Activated CD8-positive, alpha-beta memory T cell treated with anti-CD3 and anti-CD28 coated beads, Interleukin-2, amount 50 U/mL, for 4 hours (primary cell): ENCODE data around the gene ATP10B.
"Not testable (repeated sequence)": the region's sequence is repeated elsewhere in the genome, so short reads cannot be mapped to it uniquely, and the experiment has no call there.

ENCODE experiments used
- DNase-seq: peaks from one replicate; pipeline ENCODE4 v3.0.0-alpha.2; 2020

Gene ATP10B

GRCh38 chr5:160852049-160852448, at the start of gene ATP10B:
Gene ATP10B, minus strand, starts transcription at chr5:160852211. Its CDS starts 164,137 bp downstream, at chr5:160688074.
- DNase-seq, result no peak

- DNase-seq, result no peak
These were observed 49.6 kb upstream of the ATP10B start for GRCh38 chr5:160901656-160902055.

GRCh38 chr5:160899735-160900134, 47.7 kb upstream of the ATP10B start:
- no peak for DNase-seq

- DNase-seq, result not testable (repeated sequence)
These were observed 41.4 kb upstream of the ATP10B start for GRCh38 chr5:160893180-160893964.

GRCh38 chr5:160887780-160888179, 35.8 kb upstream of the ATP10B start:
- no peak for DNase-seq

- not testable (repeated sequence) for DNase-seq
These were observed 21.7 kb upstream of the ATP10B start for GRCh38 chr5:160873560-160874200.

- DNase-seq, result no peak
These were observed 18.0 kb upstream of the ATP10B start for GRCh38 chr5:160869989-160870521.

- DNase-seq, result no peak
These were observed 16.0 kb upstream of the ATP10B start for GRCh38 chr5:160867976-160868375.

GRCh38 chr5:160851451-160851850, 560 bp downstream of the ATP10B start:
- no peak for DNase-seq

- no peak for DNase-seq
These were observed 1.6 kb downstream of the ATP10B start for GRCh38 chr5:160850421-160850820.

- no peak for DNase-seq
These were observed 4.4 kb downstream of the ATP10B start for GRCh38 chr5:160847526-160848085.

- DNase-seq, result no peak
These were observed 5.4 kb downstream of the ATP10B start for GRCh38 chr5:160846642-160847041.

GRCh38 chr5:160844177-160844576, 7.8 kb downstream of the ATP10B start:
- no peak for DNase-seq

- DNase-seq, result no peak
These were observed 8.8 kb downstream of the ATP10B start for GRCh38 chr5:160843240-160843639.

- no peak for DNase-seq
These were observed 14.0 kb downstream of the ATP10B start for GRCh38 chr5:160837749-160838593.

GRCh38 chr5:160837211-160837610, 14.8 kb downstream of the ATP10B start:
- no peak for DNase-seq

GRCh38 chr5:160835818-160836528, 16.0 kb downstream of the ATP10B start:
- no peak for DNase-seq

- no peak for DNase-seq
These were observed 16.6 kb downstream of the ATP10B start for GRCh38 chr5:160835376-160835775.

GRCh38 chr5:160833806-160834205, 18.2 kb downstream of the ATP10B start:
- DNase-seq, result no peak

- DNase-seq, result no peak
These were observed 20.2 kb downstream of the ATP10B start for GRCh38 chr5:160831801-160832200.

GRCh38 chr5:160824301-160825001, 27.6 kb downstream of the ATP10B start:
- no peak for DNase-seq
